HUES64 (cell line): Measurements from ENCODE around the gene XRCC4.
"Not testable (repeated sequence)": the region's sequence is repeated elsewhere in the genome, so short reads cannot be mapped to it uniquely, and the experiment has no call there.

Source experiments
- H3K27ac ChIP-seq: 2 replicates; pipeline ENCODE4 v1.7.0; 2013; ENCODE audit warnings: low read depth, low read length, inconsistent platforms
- H3K27me3 ChIP-seq: 2 replicates; pipeline ENCODE4 v1.6.1; 2013; ENCODE audit warnings: mild to moderate bottlenecking, low read length; ENCODE audit not compliant: insufficient read depth
- H3K36me3 ChIP-seq: 2 replicates; pipeline ENCODE4 v1.6.1; 2013; ENCODE audit warnings: mild to moderate bottlenecking, low read length; ENCODE audit not compliant: insufficient read depth
- H3K4me1 ChIP-seq: 2 replicates; pipeline ENCODE4 v1.6.1; 2013; ENCODE audit warnings: mild to moderate bottlenecking, low read length, moderate library complexity; ENCODE audit not compliant: insufficient read depth
- H3K4me3 ChIP-seq: 2 replicates; pipeline ENCODE4 v1.5.1; 2013; ENCODE audit warnings: mild to moderate bottlenecking, low read length, moderate library complexity
- H3K9ac ChIP-seq: 2 replicates; pipeline ENCODE4 v1.6.1; 2013; ENCODE audit warnings: mild to moderate bottlenecking, low read depth, low read length
- H3K9me3 ChIP-seq: 2 replicates; pipeline ENCODE4 v1.6.1; 2013; ENCODE audit warnings: low read depth, low read length; ENCODE audit not compliant: insufficient read depth
- WGBS: fragments of 150-250, 120-280 bp; methylation state at CpG from one replicate; pipeline ENCODE4 v1.1.7; 2013; ENCODE audit warnings: missing lambda C conversion rate; 5-methylcytosine and 5-hydroxymethylcytosine counted together

XRCC4 gene

DNA sequence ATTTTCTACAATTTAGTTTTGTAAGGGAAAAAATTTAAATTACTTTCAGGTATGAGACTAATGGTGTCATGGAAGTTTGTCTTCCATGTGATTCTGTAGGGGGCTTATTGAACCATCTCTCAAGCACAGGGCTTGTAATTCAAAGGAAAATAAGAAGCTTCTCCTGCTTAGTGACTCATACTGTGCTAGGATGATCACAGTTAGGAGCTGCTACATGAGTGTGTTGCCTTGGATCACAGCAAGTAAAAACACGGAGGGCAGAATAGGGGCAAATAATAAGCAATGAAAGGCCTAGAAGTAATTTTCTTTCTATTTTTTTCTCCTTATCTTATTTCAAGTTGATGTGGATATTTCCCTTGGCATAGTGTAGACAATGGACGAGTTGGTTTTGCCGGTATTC, 29.1 kb upstream of the XRCC4 start:
- Histone ChIP-seq H3K36me3 (peaks cover 25% of the 10 kb centered on the region), H3K4me1 (no peaks in the 10 kb centered on the region), H3K9me3 (no peaks in the 10 kb centered on the region), H3K27ac (no peak overlapping the region), H3K9ac (no peak overlapping the region), H3K27me3 (no peaks in the 10 kb centered on the region), H3K4me3 (no peak overlapping the region)
- 88% methylated on average over 1 of the region's 3 CpGs for WGBS

DNA sequence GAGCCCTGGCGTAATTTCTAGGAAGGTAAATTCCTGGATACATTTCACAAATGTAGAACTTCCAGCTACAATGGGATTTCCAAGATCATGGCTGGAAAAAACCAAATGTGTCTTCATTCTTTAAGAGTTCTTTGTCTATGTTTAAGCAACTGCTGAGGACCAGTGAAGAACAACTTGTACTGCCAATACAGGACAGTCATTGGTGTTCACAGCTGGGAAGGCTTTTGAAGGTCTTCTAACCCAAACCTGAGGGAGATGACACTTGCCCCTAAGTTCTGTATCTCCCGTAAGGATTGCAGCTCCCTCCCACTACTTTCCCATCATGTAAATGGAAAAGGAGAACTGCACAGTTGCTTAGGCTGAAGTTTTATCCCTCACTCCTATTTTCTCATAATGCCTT, 28.5 kb upstream of the XRCC4 start:
- H3K36me3 ChIP-seq: peaks cover 30% of the 10 kb centered on the region

DNA sequence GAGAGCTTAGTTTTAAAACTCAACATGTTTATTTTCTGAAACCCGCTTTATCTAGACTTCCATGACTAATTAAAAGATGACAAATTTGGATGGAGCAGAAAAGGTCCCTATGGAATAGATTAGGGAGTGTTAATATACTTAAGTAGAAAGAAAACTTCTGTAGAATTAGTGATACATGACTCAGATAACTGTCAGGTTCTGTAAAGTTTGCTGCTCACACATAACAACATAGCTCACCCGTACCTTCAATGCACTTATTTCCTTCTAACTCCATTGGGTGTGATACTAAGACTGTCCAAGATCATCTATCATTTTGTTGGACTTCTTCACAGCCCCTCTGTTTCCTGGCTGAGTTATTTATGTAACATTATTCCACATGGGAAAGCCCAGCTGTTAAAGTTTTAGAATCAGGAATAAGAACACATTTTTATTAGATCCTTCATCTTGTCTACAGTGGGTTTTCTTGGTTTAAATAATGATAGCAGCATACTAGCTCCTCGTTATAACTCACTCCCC, 27.9 kb upstream of the XRCC4 start:
- no peak overlapping the region for H3K9ac ChIP-seq
- 96% methylated on average over 1 of the region's 3 CpGs for WGBS
- no peaks in the 10 kb centered on the region for H3K9me3 ChIP-seq
- H3K27ac ChIP-seq: no peak overlapping the region
- no peaks in the 10 kb centered on the region for H3K27me3 ChIP-seq
- H3K4me3 ChIP-seq: no peak overlapping the region
- H3K36me3 ChIP-seq: peaks cover 35% of the 10 kb centered on the region
- H3K4me1 ChIP-seq: no peaks in the 10 kb centered on the region

More for the DNA sequence above, 28.5 kb upstream of the XRCC4 start:
- H3K9me3 ChIP-seq: no peaks in the 10 kb centered on the region
- H3K4me1 ChIP-seq: no peaks in the 10 kb centered on the region
- no peak overlapping the region for H3K27ac ChIP-seq
- no peaks in the 10 kb centered on the region for H3K27me3 ChIP-seq
- 97% methylated on average over 2 of the region's 2 CpGs for WGBS
- H3K9ac ChIP-seq: no peak overlapping the region
- H3K4me3 ChIP-seq: no peak overlapping the region

GRCh38 chr5:83050723-83051340, 26.5 kb upstream of the XRCC4 start:
- Histone ChIP-seq H3K27ac (no peak overlapping the region), H3K4me3 (no peak overlapping the region)
- WGBS: 96% methylated on average over 4 of the region's 4 CpGs

GRCh38 chr5:83055166-83055565, 22.2 kb upstream of the XRCC4 start:
- peaks cover 85% of the 10 kb centered on the region for H3K36me3 ChIP-seq
- H3K9ac ChIP-seq: no peak overlapping the region
- no peaks in the 10 kb centered on the region for H3K4me1 ChIP-seq
- 96% methylated on average over 2 of the region's 2 CpGs for WGBS
- no peaks in the 10 kb centered on the region for H3K27me3 ChIP-seq
- H3K9me3 ChIP-seq: no peaks in the 10 kb centered on the region
- no peak overlapping the region for H3K4me3 ChIP-seq
- no peak overlapping the region for H3K27ac ChIP-seq

More at GRCh38 chr5:83050723-83051340, 26.5 kb upstream of the XRCC4 start:
- no peak overlapping the region for H3K9ac ChIP-seq
- peaks cover 48% of the 10 kb centered on the region for H3K36me3 ChIP-seq
- H3K9me3 ChIP-seq: no peaks in the 10 kb centered on the region
- H3K4me1 ChIP-seq: no peaks in the 10 kb centered on the region
- H3K27me3 ChIP-seq: no peaks in the 10 kb centered on the region

DNA sequence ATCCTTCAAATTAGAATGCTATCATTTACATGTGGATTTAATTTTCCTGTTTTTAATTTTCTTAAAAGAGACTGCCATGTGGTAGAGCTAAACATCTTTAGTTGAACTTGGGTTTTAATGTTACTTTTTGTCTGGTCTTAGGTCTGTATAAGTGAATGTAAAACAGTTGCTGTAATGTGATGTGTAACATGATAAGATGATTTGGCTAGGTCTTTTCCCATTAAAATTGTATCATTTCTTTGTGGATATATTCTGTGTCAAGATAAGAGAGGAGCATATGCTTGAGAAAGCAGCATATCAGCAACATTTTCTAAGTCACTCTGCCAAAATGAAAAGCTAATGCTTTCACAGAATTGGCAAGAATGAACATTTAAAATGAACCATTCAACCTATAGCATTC, 18.6 kb upstream of the XRCC4 start:
- Histone ChIP-seq H3K4me3 (no peak overlapping the region), H3K9ac (no peak overlapping the region), H3K4me1 (no peaks in the 10 kb centered on the region), H3K36me3 (peaks cover 91% of the 10 kb centered on the region), H3K27me3 (no peaks in the 10 kb centered on the region), H3K27ac (no peak overlapping the region), H3K9me3 (no peaks in the 10 kb centered on the region)

- no peaks in the 10 kb centered on the region for H3K4me1 ChIP-seq
- no peak overlapping the region for H3K4me3 ChIP-seq
- H3K9me3 ChIP-seq: no peaks in the 10 kb centered on the region
- 100% methylated on average over 1 of the region's 2 CpGs for WGBS
- no peak overlapping the region for H3K27ac ChIP-seq
- H3K36me3 ChIP-seq: peaks cover 91% of the 10 kb centered on the region
- H3K27me3 ChIP-seq: no peaks in the 10 kb centered on the region
- H3K9ac ChIP-seq: no peak overlapping the region
These were observed 18.0 kb upstream of the XRCC4 start for GRCh38 chr5:83059341-83059740.

DNA sequence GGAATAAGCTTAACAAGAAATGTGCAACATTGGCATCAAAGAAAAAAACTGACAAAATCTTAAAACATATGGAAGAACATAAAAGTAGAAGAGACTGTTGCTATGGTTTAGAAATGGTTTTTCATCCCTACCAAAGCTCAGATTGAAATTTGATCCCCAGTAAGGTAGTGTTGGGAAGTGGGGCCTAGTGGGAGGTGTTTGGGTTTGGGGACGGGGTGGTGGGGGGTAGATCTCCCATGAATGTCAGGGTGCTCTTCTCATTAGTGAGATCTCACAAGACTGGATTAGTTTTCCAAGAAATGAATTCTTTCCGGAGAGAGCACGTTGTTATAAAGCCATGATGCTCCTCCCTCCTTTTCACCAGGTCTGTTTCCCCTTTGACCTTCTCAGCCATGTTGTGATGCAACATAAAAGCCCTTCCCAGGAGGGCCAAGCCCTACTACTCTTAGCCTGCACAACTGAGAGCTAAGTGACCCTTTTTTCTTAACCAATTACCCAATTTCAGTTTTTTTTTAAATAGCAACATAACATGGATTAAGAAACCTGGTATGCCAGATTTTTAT, 10.7 kb upstream of the XRCC4 start:
- Histone ChIP-seq H3K27ac (no peak overlapping the region), H3K4me1 (peaks cover 50% of the 10 kb centered on the region), H3K36me3 (peaks cover 39% of the 10 kb centered on the region), H3K9ac (no peak overlapping the region), H3K4me3 (no peak overlapping the region), H3K27me3 (no peaks in the 10 kb centered on the region), H3K9me3 (no peaks in the 10 kb centered on the region)
- WGBS: 66% methylated on average over 3 of the region's 3 CpGs

- 96% methylated on average over 4 of the region's 4 CpGs for WGBS
- H3K9ac ChIP-seq, H3K27ac ChIP-seq, H3K4me3 ChIP-seq, H3K9me3 ChIP-seq, H3K27me3 ChIP-seq: not testable (repeated sequence)
- Histone ChIP-seq H3K36me3 (peaks cover 31% of the 10 kb centered on the region), H3K4me1 (peaks cover 56% of the 10 kb centered on the region)
These were observed 10.0 kb upstream of the XRCC4 start for GRCh38 chr5:83067377-83067776.

DNA sequence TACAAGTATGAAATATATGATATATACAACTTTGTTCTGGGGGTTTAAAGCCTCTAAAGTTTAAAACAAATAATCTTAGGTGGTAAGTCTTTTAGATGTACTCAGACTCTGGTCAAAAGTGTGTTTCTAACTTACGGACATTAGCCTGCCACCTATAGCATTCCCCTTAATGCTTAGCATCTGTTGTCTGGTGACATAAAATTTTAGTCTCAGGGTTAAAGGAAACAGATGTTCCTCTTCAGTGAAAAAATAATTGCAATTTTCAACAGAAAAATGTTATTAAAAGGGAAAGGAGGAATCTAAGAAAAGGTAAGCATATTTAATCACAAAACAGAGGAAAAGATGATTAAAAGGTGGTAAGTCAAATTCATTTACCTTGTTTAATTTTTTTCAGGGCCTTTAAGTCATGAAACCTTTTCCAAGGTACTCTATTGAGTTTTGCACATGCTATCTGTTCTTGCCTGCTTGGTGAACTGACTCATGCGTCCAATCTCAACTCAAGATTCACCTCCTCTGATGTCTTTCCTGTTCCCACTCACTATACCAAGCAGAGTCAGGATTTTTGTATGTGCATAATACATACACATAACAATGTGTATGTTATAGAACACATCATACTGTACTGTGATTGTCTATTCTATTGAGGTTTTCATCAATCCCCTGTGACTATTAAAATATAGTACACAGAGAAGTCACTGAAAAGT, 8.1 kb upstream of the XRCC4 start:
- H3K4me1 ChIP-seq: peaks cover 56% of the 10 kb centered on the region
- H3K27me3 ChIP-seq: no peaks in the 10 kb centered on the region
- 92% methylated on average over 2 of the region's 2 CpGs for WGBS
- peaks cover 19% of the 10 kb centered on the region for H3K36me3 ChIP-seq
- H3K9ac ChIP-seq: no peak overlapping the region
- no peak overlapping the region for H3K27ac ChIP-seq
- no peak overlapping the region for H3K4me3 ChIP-seq
- no peaks in the 10 kb centered on the region for H3K9me3 ChIP-seq

- peaks cover 56% of the 10 kb centered on the region for H3K4me1 ChIP-seq
- H3K4me3 ChIP-seq: no peak overlapping the region
- 94% methylated on average over 2 of the region's 2 CpGs for WGBS
These were observed 5.9 kb upstream of the XRCC4 start for GRCh38 chr5:83071286-83072051.

More at GRCh38 chr5:83071286-83072051, 5.9 kb upstream of the XRCC4 start:
- no peaks in the 10 kb centered on the region for H3K9me3 ChIP-seq
- H3K36me3 ChIP-seq: peaks cover 12% of the 10 kb centered on the region; the same call in 1 of the 2 replicates
- 0 out of 2 replicates have a peak overlapping the region, but pooled peaks have one; percentile 24 for H3K9ac ChIP-seq
- no peak overlapping the region for H3K27ac ChIP-seq
- H3K27me3 ChIP-seq: no peaks in the 10 kb centered on the region
